SW480 (cell line): Measurements from ENCODE around the gene APPBP2.
"Not testable (repeated sequence)": the region's sequence is repeated elsewhere in the genome, so short reads cannot be mapped to it uniquely, and the experiment has no call there.

Experiments used
- DNase-seq: peaks from one replicate; pipeline ENCODE4 v3.0.0-alpha.2; 2016; ENCODE audit warnings: low spot score

Gene APPBP2

GRCh38 chr17:60534010-60534555, 8.0 kb upstream of the APPBP2 start:
- DNase-seq, result no peak

GRCh38 chr17:60529806-60530205, 3.8 kb upstream of the APPBP2 start:
- no peak for DNase-seq

- no peak for DNase-seq
Observed at GRCh38 chr17:60528828-60529227, 2.8 kb upstream of the APPBP2 start.

GRCh38 chr17:60527701-60528100, 1.7 kb upstream of the APPBP2 start:
- no peak for DNase-seq

GRCh38 chr17:60526726-60527125, 684 bp upstream of the APPBP2 start:
- no peak for DNase-seq

- peak; percentile 26 for DNase-seq
Observed at GRCh38 chr17:60525328-60525684, 736 bp downstream of the APPBP2 start.

GRCh38 chr17:60524463-60525327, 1.3 kb downstream of the APPBP2 start:
- peak; percentile 11 for DNase-seq

- no peak for DNase-seq
Observed at GRCh38 chr17:60523822-60524221, 2.2 kb downstream of the APPBP2 start.

GRCh38 chr17:60522889-60523626, 3.0 kb downstream of the APPBP2 start:
- DNase-seq, result no peak

GRCh38 chr17:60519795-60520194, 6.2 kb downstream of the APPBP2 start:
- DNase-seq, result no peak

- DNase-seq, result not testable (repeated sequence)
Observed at GRCh38 chr17:60515683-60516082, 10.4 kb downstream of the APPBP2 start.

GRCh38 chr17:60515199-60515598, 10.8 kb downstream of the APPBP2 start:
- not testable (repeated sequence) for DNase-seq

- DNase-seq, result no peak
Observed at GRCh38 chr17:60514500-60514899, 11.5 kb downstream of the APPBP2 start.

GRCh38 chr17:60514053-60514452, 12.0 kb downstream of the APPBP2 start:
- no peak for DNase-seq

GRCh38 chr17:60513014-60513413, 13.0 kb downstream of the APPBP2 start:
- no peak for DNase-seq

- no peak for DNase-seq
Observed at GRCh38 chr17:60510723-60511122, 15.3 kb downstream of the APPBP2 start.

GRCh38 chr17:60510031-60510430, 16.0 kb downstream of the APPBP2 start:
- DNase-seq, result no peak

GRCh38 chr17:60508384-60508980, 17.6 kb downstream of the APPBP2 start:
- no peak for DNase-seq

GRCh38 chr17:60506312-60506711, 19.7 kb downstream of the APPBP2 start:
- no peak for DNase-seq

GRCh38 chr17:60502145-60502544, 23.9 kb downstream of the APPBP2 start:
- DNase-seq, result no peak

GRCh38 chr17:60501589-60501988, 24.5 kb downstream of the APPBP2 start:
- no peak for DNase-seq

GRCh38 chr17:60496041-60496440, 30.0 kb downstream of the APPBP2 start:
- DNase-seq, result no peak

- DNase-seq, result no peak
Observed at GRCh38 chr17:60495260-60495659, 30.8 kb downstream of the APPBP2 start.
